HEK293 (cell line): ENCODE measurements around the gene WRNIP1.
A peak's percentile ranks its signal among the peaks of the same experiment; 100 is the strongest.

Experiments
- BCL11A ChIP-seq: fragments of 450-650 bp; formaldehyde crosslinking; IDR thresholded peaks from 2 replicates; pipeline ENCODE4 v1.5.1; 2016; ENCODE audit warnings: low read depth, missing biosample characterization, missing genetic modification characterization
- INSM2 ChIP-seq: fragments of 450-650 bp; formaldehyde crosslinking; IDR thresholded peaks from 2 replicates; pipeline ENCODE4 v1.5.1; 2016; ENCODE audit warnings: missing biosample characterization, missing genetic modification characterization
- KLF7 ChIP-seq: fragments of 450-650 bp; formaldehyde crosslinking; IDR thresholded peaks from 2 replicates; pipeline ENCODE4 v1.5.1; 2016; ENCODE audit warnings: missing biosample characterization, missing genetic modification characterization, borderline replicate concordance
- SALL2 ChIP-seq: fragments of 450-650 bp; formaldehyde crosslinking; IDR thresholded peaks from 2 replicates; pipeline ENCODE4 v1.5.0; 2017; ENCODE audit warnings: missing biosample characterization, mild to moderate bottlenecking, missing genetic modification characterization, borderline replicate concordance
- WT1 ChIP-seq: fragments of 450-650 bp; formaldehyde crosslinking; IDR thresholded peaks from 2 replicates; pipeline ENCODE4 v1.5.1; 2016; ENCODE audit warnings: missing biosample characterization, missing genetic modification characterization
- ZBTB1 ChIP-seq: fragments of 450-650 bp; formaldehyde crosslinking; IDR thresholded peaks from 2 replicates; pipeline ENCODE4 v1.5.1; 2016; ENCODE audit warnings: missing biosample characterization, missing genetic modification characterization
- ZBTB17 ChIP-seq: fragments of 450-650 bp; formaldehyde crosslinking; IDR thresholded peaks from 2 replicates; pipeline ENCODE4 v1.5.1; 2016; ENCODE audit warnings: missing biosample characterization, missing genetic modification characterization
- ZBTB6 ChIP-seq: fragments of 450-650 bp; formaldehyde crosslinking; IDR thresholded peaks from 2 replicates; pipeline ENCODE4 v1.5.1; 2017; ENCODE audit warnings: missing biosample characterization, missing genetic modification characterization
- ZEB2 ChIP-seq: fragments of 450-650 bp; formaldehyde crosslinking; IDR thresholded peaks from 2 replicates; pipeline ENCODE4 v1.5.1; 2016; ENCODE audit warnings: missing biosample characterization, missing genetic modification characterization
- ZFP41 ChIP-seq: fragments of 450-650 bp; formaldehyde crosslinking; IDR thresholded peaks from 2 replicates; pipeline ENCODE4 v1.5.1; 2016; ENCODE audit warnings: missing biosample characterization, missing genetic modification characterization, borderline replicate concordance
- ZFP69B ChIP-seq: fragments of 450-650 bp; formaldehyde crosslinking; IDR thresholded peaks from 2 replicates; pipeline ENCODE4 v1.5.1; 2016; ENCODE audit warnings: missing biosample characterization, missing genetic modification characterization
- ZNF114 ChIP-seq: fragments of 450-650 bp; formaldehyde crosslinking; IDR thresholded peaks from 2 replicates; pipeline ENCODE4 v1.5.0; 2017; ENCODE audit warnings: missing biosample characterization, missing genetic modification characterization
- ZNF174 ChIP-seq: fragments of 450-650 bp; formaldehyde crosslinking; IDR thresholded peaks from 2 replicates; pipeline ENCODE4 v1.5.0; 2017; ENCODE audit warnings: missing biosample characterization, mild to moderate bottlenecking, missing genetic modification characterization
- ZNF24 ChIP-seq: fragments of 450-650 bp; formaldehyde crosslinking; IDR thresholded peaks from 2 replicates; pipeline ENCODE4 v1.5.1; 2016; ENCODE audit warnings: missing biosample characterization, missing genetic modification characterization
- ZNF341 ChIP-seq: fragments of 450-650 bp; formaldehyde crosslinking; IDR thresholded peaks from 2 replicates; pipeline ENCODE4; 2016; ENCODE audit warnings: low read depth, missing biosample characterization, missing genetic modification characterization
- ZNF366 ChIP-seq: fragments of 450-650 bp; formaldehyde crosslinking; conservative IDR thresholded peaks from 2 replicates; pipeline ENCODE4 v1.5.1; 2016; ENCODE audit warnings: missing biosample characterization, missing genetic modification characterization
- ZNF37A ChIP-seq: fragments of 450-650 bp; IDR thresholded peaks from 2 replicates; pipeline ENCODE4 v1.5.1; 2018; ENCODE audit warnings: missing biosample characterization, missing genetic modification characterization
- ZNF394 ChIP-seq: fragments of 450-650 bp; formaldehyde crosslinking; IDR thresholded peaks from 2 replicates; pipeline ENCODE4 v1.5.1; 2016; ENCODE audit warnings: missing biosample characterization, missing genetic modification characterization, mild to moderate bottlenecking, moderate library complexity, borderline replicate concordance
- ZNF449 ChIP-seq: fragments of 450-650 bp; formaldehyde crosslinking; IDR thresholded peaks from 2 replicates; pipeline ENCODE4 v1.5.1; 2017; ENCODE audit warnings: missing biosample characterization, mild to moderate bottlenecking, missing genetic modification characterization, moderate library complexity
- ZNF585B ChIP-seq: fragments of 450-650 bp; formaldehyde crosslinking; IDR thresholded peaks from 2 replicates; pipeline ENCODE4 v1.5.1; 2016; ENCODE audit warnings: missing biosample characterization, missing genetic modification characterization
- ZNF610 ChIP-seq: fragments of 450-650 bp; formaldehyde crosslinking; IDR thresholded peaks from 2 replicates; pipeline ENCODE4 v1.5.1; 2016; ENCODE audit warnings: missing biosample characterization, missing genetic modification characterization, borderline replicate concordance
- ZNF768 ChIP-seq: fragments of 450-650 bp; formaldehyde crosslinking; IDR thresholded peaks from 2 replicates; pipeline ENCODE4 v1.5.1; 2018; ENCODE audit warnings: missing biosample characterization, mild to moderate bottlenecking, missing genetic modification characterization
- ZNF777 ChIP-seq: fragments of 450-650 bp; formaldehyde crosslinking; IDR thresholded peaks from 2 replicates; pipeline ENCODE4 v1.5.1; 2017; ENCODE audit warnings: missing biosample characterization, missing genetic modification characterization, borderline replicate concordance
- ZSCAN18 ChIP-seq: fragments of 450-650 bp; formaldehyde crosslinking; IDR thresholded peaks from 2 replicates; pipeline ENCODE4 v1.5.1; 2016; ENCODE audit warnings: missing biosample characterization, missing genetic modification characterization
- ZSCAN30 ChIP-seq: fragments of 450-650 bp; IDR thresholded peaks from 2 replicates; pipeline ENCODE4 v1.5.1; 2018; ENCODE audit warnings: missing biosample characterization, mild to moderate bottlenecking, missing genetic modification characterization, moderate library complexity
- ZXDB ChIP-seq: fragments of 450-650 bp; formaldehyde crosslinking; IDR thresholded peaks from 2 replicates; pipeline ENCODE4 v1.5.1; 2016; ENCODE audit warnings: missing biosample characterization, missing genetic modification characterization

WRNIP1 gene

GRCh38 chr6:2764610-2765165, 505 bp upstream of the WRNIP1 start (continued):
- TF ChIP-seq INSM2 (tag by site-specific recombination) (peak; percentile 15; the same call in 1 of the 2 replicates), ZNF24 (0 out of 2 replicates have a peak, but pooled peaks have one; percentile 25), ZBTB1 (tag by site-specific recombination) (no peak), WT1 (tag by site-specific recombination) (peak; percentile 46), ZNF610 (tag by site-specific recombination) (peak; percentile 72), ZXDB (tag by site-specific recombination) (peak; percentile 68; the same call in 1 of the 2 replicates), ZNF341 (peak; percentile 96), ZFP69B (tag by site-specific recombination) (peak; percentile 62; the same call in 1 of the 2 replicates), ZSCAN18 (tag by site-specific recombination) (no peak), ZSCAN30 (tag by site-specific recombination) (no peak), ZNF37A (tag by site-specific recombination) (0 out of 2 replicates have a peak, but pooled peaks have one; percentile 33), BCL11A (tag by site-specific recombination) (no peak), ZNF174 (tag by site-specific recombination) (no peak), ZEB2 (tag by site-specific recombination) (peak; percentile 63; the same call in 1 of the 2 replicates), ZFP41 (tag by site-specific recombination) (no peak), ZBTB17 (tag by site-specific recombination) (peak; percentile 77), ZNF777 (tag by site-specific recombination) (0 out of 2 replicates have a peak, but pooled peaks have one; percentile 66), ZNF768 (tag by site-specific recombination) (peak; percentile 10; the same call in 1 of the 2 replicates), ZNF366 (tag by site-specific recombination) (peak; percentile 45), ZNF585B (no peak), ZBTB6 (0 out of 2 replicates have a peak, but pooled peaks have one; percentile 18), KLF7 (peak; percentile 37; the same call in 1 of the 2 replicates), SALL2 (tag by site-specific recombination) (no peak), ZNF449 (tag by site-specific recombination) (no peak), ZNF394 (tag by site-specific recombination) (peak; percentile 19; the same call in 1 of the 2 replicates), ZNF114 (no peak)
